Mucosa of descending colon (tissue), 3 donors: ENCODE measurements around the gene CRACR2A. TPM values are rescaled to one million over a fixed set of nuclear protein-coding genes. Genes with fewer than 3 reads are reported as not detected.
A peak's percentile ranks its signal among the peaks of the same experiment; 100 is the strongest.

Experiments
- ATAC-seq: fragments of 200-7000 bp; cut with Tn5 transposase; one replicate; pipeline ENCODE4 v1.9.1; 2020; ENCODE audit warnings: mild to moderate bottlenecking, moderate library complexity
- DNase-seq, 3 donors: peaks; one replicate each; pipeline ENCODE4 v3.0.0-alpha.2; 2020
- H3K36me3 ChIP-seq: fragments of 200-600 bp; one replicate; pipeline ENCODE4 v1.8.0; 2021; ENCODE audit warnings: low read depth, mild to moderate bottlenecking
- H3K4me1 ChIP-seq: fragments of 200-600 bp; one replicate; pipeline ENCODE4 v1.8.0; 2021; ENCODE audit warnings: low read depth, mild to moderate bottlenecking
- H3K4me3 ChIP-seq: fragments of 200-600 bp; one replicate; pipeline ENCODE4 v1.8.0; 2021; ENCODE audit warnings: mild to moderate bottlenecking
- H3K9me3 ChIP-seq: fragments of 200-600 bp; one replicate; pipeline ENCODE4 v1.8.0; 2021; ENCODE audit warnings: mild to moderate bottlenecking
- intact Hi-C, 2 donors: fragments of 100-400 bp; cut with DNase I in 1 of 2; cut with micrococcal nuclease in 1 of 2; formaldehyde crosslinking; loops; one replicate each; pipeline versions ENCODE4 v1.11.0 to v1.11.1; 2022; cut with DNase I, micrococcal nuclease
- total RNA-seq, 3 donors: library from RNA; stranded (reverse); fragmentation: NEBNext Ultra II Directional in 2 of 3; extraction: Animal tissue kit (Norgen Biotek cat#: 25700) in 2 of 3; gene quantifications; one replicate each; pipeline versions ENCODE4 v1.2.1 to v1.2.4, GENCODE V29; 2021 to 2023
- TF ChIP-seq, protein P1 (sequence below): fragments of 200-600 bp; IDR thresholded peaks from one replicate; pipeline ENCODE4 v1.8.0; 2022; ENCODE audit warnings: antibody characterized with exemption, mild to moderate bottlenecking
- donor health status: DM: no; HTN: no; CAD: no; lungs with moderate emphysema.
- donor health status: DM: no; HTN: no; CAD: no.
- donor health status: DM: no; HTN: yes; CAD: no.

The CRACR2A gene
- total RNA-seq, 3 donors from 2014 or later, result 26.9 to 72.5 (median 69.7) TPM

DNA sequence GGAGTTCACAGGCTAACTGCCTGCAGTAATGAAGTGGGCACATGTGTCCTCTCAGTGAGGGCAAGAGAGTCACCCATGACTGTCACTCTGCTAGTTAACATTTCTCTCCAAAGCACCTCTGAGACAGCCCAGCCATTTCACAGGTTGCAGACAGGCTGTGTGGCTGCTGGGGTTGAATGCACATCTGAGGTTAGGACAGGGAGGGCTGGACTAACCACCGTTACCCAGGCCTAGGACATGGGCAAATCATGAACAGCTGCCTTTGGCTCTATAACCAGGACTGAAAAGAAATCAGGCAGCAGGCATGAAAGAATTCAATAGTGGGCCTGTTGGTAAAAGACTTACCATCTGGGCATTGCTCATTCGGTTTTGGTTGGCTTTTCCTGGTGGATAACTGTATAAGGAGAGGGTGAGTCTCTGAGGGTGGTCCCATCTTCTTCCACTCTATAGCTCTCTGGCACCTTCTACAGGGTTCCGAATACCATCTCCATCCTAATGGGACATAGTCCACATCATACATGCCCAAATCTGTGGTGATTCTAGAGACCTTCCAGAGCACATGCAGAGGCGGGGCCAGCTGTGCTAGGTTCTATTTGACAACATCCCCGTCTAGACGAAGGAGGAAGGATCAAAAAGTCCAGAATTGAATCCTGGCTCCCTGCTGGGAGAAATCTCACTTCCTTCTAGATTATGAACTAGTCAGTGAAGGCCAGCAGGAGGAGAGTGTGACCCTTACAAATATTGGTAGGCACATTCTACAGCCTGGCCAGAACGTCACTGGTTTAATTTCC, 10.8 kb downstream of the CRACR2A start:
- Histone ChIP-seq H3K9me3 (no peaks in the 10 kb centered on the region), H3K4me3 (no peak overlapping the region), H3K36me3 (no peaks in the 10 kb centered on the region), H3K4me1 (peaks cover 8% of the 10 kb centered on the region)
- no peak for DNase-seq
- ATAC-seq, result peak; percentile 57
- TF ChIP-seq, protein P1, sequence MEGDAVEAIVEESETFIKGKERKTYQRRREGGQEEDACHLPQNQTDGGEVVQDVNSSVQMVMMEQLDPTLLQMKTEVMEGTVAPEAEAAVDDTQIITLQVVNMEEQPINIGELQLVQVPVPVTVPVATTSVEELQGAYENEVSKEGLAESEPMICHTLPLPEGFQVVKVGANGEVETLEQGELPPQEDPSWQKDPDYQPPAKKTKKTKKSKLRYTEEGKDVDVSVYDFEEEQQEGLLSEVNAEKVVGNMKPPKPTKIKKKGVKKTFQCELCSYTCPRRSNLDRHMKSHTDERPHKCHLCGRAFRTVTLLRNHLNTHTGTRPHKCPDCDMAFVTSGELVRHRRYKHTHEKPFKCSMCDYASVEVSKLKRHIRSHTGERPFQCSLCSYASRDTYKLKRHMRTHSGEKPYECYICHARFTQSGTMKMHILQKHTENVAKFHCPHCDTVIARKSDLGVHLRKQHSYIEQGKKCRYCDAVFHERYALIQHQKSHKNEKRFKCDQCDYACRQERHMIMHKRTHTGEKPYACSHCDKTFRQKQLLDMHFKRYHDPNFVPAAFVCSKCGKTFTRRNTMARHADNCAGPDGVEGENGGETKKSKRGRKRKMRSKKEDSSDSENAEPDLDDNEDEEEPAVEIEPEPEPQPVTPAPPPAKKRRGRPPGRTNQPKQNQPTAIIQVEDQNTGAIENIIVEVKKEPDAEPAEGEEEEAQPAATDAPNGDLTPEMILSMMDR, result no peak
- intact Hi-C loops, result no loop called here

DNA sequence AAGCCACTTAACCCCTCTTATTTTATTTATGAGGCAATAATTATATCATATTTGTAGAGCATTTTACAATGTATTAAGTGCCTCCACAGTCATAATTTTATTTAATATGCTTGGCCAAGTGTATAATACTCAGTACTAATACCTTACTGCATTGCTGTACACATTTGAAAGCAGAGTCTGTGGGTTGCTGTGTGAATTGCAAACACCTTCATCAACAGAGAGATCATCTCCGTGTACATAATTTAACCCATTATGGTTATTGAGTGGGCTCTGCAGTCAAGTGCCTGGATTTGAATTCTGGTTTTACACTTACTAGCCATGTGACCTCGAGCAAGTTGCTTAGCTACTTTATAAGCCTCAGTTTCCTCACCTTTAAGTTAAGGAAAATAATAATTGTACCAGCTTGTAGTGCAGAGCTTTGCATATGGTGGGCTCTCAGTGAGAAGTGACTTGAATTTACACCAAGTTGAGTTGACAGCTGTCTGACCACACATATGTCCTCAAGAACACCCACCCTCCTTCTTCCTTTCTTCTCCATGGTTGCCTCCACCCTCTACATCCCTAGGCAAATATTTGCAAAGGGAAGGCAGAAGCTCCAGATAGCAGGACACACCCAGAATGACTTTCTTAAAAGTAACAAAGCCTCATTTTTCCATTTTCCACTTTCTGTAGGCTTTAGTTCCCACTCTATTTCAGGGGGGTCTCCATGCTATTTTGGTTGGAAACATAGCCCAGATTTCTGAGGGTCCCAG, 12.3 kb downstream of the CRACR2A start:
- DNase-seq (no peak), ATAC-seq (peak; percentile 80)
- Histone ChIP-seq H3K36me3 (no peaks in the 10 kb centered on the region), H3K4me1 (peaks cover 8% of the 10 kb centered on the region), H3K4me3 (no peak overlapping the region), H3K9me3 (no peaks in the 10 kb centered on the region)
- intact Hi-C loops, result no loop called here
- TF ChIP-seq, protein P1, result no peak

DNA sequence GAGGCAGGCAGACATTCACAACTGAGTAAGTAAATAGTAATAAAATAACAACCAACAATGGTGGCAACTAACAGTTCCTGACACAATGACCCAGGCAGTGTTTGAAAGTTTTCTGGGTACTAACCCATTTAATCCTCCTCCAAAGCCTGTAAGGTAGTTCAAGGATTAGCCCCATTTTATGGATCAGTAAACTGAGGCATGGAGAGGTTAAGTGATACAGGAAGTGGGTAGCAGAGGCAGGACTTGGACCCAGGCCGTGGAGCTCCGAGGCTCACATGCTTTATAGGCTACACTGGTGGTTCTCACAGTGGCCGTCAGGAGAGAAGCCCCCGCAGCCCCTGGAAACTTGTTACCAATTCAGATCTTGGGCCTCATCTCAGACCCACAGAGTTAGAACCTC, 17.5 kb downstream of the CRACR2A start:
- Histone ChIP-seq H3K9me3 (no peaks in the 10 kb centered on the region), H3K4me3 (no peak overlapping the region), H3K36me3 (no peaks in the 10 kb centered on the region), H3K4me1 (peaks cover 9% of the 10 kb centered on the region)
- intact Hi-C loops, result no loop called here
- TF ChIP-seq, protein P1, result no peak
- DNase-seq (no peak), ATAC-seq (no peak)

DNA sequence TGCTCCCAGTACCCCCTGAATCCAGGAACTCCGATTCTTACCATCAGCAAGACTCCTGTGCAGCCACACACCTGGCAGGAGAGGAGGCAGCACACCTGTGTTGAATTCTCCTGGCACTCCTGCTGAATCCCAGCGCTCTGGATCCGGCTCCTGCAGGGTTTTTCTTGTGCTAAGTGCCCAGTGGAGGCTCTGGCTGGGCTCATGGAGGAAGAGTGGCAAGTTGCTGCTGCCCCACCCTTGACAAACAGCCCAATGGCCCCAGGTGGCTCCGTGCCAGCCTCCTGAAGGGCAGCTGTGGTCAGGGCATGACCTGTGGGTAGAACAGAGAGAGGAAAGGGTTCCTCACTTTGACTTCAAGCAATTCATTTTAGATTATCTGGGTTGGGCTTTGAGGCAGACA, 20.0 kb downstream of the CRACR2A start:
- ATAC-seq (peak; percentile 95), DNase-seq (peak; percentile 87 to 94 (median 93))
- TF ChIP-seq, protein P1, result no peak
- Histone ChIP-seq H3K9me3 (no peaks in the 10 kb centered on the region), H3K4me1 (peaks cover 20% of the 10 kb centered on the region), H3K4me3 (no peak overlapping the region), H3K36me3 (no peaks in the 10 kb centered on the region)
- intact Hi-C loops, result no loop called here

DNA sequence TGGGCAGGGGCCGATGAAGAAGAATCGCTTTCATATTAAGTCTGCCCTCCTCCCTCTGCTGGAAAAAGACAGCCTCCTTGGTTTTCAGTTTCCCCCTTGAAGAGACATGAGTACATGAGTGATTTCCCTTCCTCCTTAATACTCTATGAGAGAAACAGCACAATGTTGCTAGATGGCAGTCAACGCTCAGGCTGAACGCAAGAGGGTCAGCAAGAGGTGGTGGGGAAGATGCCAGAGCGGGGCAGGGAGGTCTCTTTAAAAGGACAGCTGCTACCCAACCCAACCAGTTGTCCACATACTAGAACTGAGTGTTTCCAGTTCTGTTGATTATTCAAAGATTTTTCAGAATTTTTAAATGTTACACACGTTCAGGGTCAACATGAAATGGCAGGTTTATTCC, 22.8 kb downstream of the CRACR2A start:
- Histone ChIP-seq H3K4me3 (no peak overlapping the region), H3K4me1 (peaks cover 36% of the 10 kb centered on the region), H3K36me3 (no peaks in the 10 kb centered on the region), H3K9me3 (no peaks in the 10 kb centered on the region)
- no peak for DNase-seq
- intact Hi-C loops, result no loop called here
- ATAC-seq, result no peak
- TF ChIP-seq, protein P1, result no peak
